GM18519 (cell line): ENCODE measurements around the gene COL9A2.
"Not testable (repeated sequence)": the region's sequence is repeated elsewhere in the genome, so short reads cannot be mapped to it uniquely, and the experiment has no call there.

Experiments
- ATAC-seq: cut with Tn5 transposase; IDR thresholded peaks from one replicate; pipeline ENCODE4 v1.9.1; 2021; ENCODE audit warnings: mild to moderate bottlenecking, moderate library complexity; ENCODE audit not compliant: unreplicated experiment, low FRiP score

Gene COL9A2

DNA sequence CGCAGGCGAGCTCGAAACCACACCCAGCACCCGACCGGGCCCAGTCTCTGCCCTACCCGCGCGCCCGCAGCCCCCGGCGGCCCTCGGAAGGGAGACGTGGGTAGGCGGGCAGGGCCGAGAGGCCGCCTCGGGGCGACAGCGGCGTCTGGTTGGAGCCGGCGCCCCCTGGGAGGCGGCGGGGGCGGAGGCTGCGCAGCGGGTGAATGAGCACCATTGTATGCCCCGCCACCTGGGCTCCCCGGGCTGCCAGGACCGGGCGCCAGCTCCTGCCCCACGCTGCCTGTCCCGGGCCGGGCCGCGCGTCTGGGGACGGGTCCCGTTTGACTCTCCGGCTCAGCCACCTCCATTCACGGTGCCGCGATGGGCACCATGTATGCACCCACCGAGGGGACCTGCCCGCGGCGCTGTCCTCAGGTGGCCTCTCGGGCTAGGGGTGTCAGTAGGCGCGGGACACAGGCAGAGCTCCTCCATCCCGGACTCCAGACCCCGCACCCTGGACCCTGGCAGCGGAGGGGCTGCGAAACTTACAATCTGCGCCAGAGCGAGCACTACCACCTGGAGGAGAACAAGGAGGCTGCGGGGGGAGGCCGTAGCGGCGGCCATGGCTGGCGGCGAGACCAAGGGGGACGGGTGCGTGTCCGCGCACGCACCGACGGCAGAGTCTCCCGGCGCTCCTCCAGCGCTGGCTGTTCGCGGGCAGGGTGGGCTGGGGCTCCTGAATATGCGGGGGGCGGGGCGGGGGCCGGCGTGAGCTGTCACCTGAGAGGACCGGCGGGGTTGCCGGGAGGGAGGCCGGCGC is at the start of gene COL9A2:
Gene COL9A2 (minus strand): TSS at position 692 of the 799 bp plus-strand sequence. CDS start 89 bp downstream, at position 603.
- ATAC-seq: no peak

DNA sequence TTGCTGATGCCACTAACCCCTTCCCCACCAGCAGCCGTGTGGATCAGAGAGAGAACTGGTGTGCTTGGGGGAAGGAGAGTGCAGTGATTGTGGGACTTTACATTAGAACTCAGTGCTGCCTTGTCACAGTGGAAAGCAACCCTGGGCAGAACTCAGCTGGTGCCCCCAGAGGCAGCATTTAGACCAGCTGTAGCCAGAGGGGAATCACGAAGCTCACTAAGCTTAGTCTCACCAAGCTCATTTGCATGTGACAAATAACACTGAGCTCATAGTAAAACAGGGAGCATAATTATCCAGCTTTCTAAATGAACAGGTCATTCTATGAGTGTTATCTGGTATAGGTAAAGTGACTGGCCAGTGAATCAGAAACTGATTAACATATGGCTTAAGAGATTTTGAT is 46.6 kb upstream of the COL9A2 start:
- peak; percentile 67 for ATAC-seq

DNA sequence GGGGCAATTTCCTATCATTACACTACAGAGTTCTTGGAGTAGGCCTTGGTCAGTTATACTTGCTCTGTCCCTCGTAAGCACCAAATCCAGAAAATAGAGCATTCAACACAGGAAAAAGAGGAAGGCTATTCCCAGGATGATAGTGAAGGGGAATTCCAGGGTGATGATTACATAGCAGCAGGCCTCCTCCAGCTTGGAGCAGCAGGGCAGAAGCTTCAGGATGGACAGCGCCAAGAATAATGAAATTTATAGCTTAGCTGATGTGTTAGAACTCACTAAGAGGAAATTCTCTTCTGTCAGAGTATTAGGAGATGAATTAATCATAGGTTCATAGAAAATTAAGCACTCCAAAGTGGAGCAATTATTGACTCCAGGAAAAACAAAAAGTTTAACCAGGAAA is 45.6 kb upstream of the COL9A2 start:
- no peak for ATAC-seq

DNA sequence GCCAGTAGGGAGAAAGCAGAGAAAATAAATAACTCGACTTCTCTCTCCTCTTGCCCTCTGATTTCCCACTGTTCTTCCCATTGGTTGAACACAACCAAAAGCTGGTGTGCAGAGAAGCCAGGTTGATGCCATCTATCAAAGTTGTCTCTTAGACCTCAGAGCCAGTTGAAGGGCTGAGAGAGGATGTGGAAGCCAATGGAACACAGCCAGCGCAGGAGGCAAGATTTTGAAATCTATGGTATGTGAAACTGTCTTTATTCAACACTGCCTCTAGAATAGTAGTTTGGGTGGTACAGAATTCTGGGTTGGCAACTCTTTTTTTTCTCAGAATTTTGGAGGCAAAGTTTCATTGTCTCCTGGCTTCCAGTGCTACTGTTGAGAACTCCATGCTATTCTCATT is 45.1 kb upstream of the COL9A2 start:
- ATAC-seq: no peak

DNA sequence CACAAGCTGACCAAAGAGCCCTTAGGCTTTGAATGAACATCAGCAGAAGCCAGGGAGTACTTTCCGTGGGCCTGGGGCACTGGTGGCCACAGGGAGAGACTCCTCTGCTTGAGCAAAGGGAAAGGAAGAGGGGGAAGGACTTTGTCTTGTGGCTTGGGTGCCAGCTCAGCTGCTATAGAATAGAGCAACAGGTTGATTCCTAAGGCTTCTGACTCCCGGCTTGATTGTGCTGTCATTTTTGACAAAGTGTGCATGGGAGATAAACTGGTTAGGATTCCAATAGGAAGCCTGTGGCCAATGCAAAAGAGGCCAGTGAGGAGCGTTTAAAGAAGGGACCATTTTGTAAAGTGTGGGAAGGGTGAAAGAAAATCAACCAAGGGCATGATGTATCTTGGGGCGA is 44.6 kb upstream of the COL9A2 start:
- ATAC-seq: no peak

DNA sequence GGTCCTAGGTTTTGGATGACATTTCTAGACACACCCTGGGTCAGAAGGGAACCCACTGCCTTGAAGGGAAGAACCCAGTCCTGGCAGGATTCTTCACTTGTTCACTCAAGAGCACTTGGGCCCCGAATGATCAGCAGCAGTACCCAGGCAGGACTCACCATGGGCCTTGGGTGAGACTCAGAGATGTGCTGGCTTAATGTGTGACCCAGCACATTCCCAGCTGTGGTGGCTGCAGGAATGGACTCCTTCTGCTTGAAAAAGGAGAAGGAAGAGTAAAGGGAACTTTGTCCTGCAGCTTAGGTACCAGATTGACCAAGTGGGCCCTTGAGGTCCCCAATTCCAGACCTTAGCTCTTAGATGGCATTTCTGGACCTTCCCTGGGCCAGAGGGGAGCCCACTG is 44.1 kb upstream of the COL9A2 start:
- no peak for ATAC-seq

DNA sequence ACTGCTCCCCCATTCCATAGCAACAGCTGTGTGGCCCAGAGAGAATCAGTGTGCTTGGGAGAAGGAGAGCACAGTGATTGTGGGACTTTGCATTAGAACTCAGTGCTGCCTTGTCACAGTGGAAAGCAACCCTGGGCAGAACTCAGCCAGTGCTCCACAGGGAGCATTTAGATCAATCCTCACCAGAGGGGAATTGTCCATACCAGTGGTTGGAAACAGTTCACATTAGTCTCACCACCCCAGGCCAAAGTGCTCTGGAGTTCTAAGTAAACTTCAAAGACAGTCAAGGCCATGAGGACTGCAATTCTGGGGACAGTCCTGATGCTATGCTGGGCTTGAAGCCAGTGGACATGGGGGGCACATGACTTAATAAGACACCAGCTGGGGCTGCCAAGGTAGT is 43.5 kb upstream of the COL9A2 start:
- ATAC-seq: no peak

DNA sequence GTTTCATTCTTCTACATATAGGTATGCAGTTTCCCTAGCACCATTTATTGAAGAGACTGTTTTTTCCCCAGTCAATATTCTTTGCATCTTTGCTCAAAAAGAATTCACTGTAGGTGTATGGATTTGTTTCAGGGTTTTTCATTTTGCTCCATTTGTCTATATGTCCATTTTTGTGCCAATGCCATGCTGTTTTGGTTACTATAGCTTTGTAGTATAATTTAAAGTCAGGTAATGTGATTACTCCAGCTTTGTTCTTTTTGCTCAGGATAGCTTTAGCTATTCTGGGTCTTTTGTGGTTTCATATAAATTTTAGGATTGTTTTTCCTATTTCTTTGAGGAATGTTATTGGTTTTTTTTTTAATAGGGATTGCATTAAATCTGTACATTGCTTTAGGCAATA is 40.5 kb upstream of the COL9A2 start:
- no peak for ATAC-seq

DNA sequence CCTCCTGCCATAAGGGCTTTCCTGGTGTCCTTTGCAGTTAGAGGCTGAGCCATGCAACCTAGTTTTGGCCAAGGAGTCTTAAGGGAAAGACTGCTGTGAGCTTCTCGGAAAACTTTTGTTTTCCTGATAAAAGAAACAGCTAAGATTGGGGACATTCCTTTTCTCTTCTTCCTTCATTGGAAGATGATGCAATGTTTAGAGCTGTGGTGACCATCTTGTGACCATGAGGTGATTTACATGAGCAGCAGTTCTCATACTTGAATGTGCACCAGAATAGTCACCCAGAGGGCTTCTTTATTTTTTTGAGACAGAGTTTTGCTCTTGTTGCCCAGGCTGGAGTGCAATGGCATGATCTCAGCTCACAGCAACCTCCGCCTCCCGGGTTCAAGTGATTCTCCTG is 36.0 kb upstream of the COL9A2 start:
- no peak for ATAC-seq

DNA sequence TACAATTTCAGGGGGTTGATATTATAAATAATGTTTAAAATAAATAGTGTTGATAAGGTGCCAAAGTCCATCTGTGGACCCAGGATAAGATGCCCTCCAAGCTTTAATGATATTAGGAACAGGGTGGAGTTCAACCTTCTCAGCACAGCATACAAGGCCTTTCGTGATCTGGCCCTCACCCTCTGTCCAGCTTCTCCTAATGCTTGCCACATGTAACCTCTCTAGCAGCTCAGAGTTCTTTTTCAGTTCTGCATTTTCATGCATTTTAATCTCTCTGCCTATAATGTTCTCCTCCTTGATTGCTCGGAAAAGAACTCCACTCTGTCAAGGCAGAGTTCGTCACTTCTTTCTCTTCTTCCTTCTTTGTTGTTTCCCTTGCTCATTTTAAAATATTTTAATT is 35.0 kb upstream of the COL9A2 start:
- ATAC-seq: no peak

DNA sequence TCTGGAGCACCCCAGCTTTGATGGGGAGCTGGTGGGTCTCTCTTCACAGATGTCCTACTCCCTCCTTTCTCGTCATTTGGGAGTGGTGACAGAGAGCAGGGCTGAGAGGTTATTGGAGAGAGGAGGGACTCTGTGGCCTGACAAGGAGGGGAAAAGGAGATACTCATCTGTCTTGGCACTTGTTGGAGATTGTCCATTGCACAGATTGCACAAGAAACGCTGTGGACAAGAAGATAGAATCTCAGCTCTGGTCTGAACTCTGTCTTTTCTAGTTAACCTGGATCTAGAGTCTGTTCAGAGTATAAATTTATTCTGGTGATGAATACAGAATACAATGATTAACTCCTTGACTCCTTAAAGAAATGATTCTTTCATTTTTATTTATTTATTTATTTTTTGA is 34.0 kb upstream of the COL9A2 start:
- no peak for ATAC-seq

DNA sequence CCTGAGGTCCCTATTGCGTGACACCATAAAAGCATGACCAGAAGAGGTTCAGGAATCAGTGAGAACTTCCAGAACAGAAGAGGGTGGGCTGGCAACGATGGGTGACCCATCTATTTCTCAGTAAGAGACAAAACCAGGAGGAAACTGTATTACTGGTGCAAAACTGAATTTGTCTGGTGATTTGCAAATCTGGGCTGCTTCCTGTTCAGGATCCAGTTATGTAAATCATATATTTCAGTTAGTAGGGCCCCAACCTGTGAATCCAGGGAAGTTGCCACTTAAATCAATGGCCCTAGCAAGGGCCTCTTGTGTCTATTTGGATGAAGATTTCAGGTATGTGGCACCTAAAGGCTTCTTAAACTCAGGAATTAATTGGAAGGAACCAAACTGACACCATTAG is 33.3 kb upstream of the COL9A2 start:
- no peak for ATAC-seq

DNA sequence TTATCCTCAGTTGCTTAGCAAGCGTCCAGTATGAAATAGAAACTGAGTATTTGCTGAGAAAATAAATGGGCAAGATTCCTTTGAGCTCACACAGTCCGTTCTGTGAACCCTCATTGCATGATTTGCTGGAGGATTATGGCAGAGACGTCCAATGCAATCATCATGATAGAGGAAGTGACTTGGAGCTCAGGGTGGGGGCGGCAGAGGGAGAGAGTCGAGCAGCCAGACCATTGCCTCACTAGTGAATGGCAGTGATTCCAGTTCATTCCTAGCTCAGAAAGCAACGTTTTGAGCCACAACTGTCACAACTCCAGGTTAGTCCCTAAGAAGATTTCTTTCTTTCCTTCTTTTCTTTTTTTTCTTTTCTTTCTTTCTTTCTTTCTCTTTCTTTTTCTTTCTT is 27.5 kb upstream of the COL9A2 start:
- ATAC-seq: no peak

DNA sequence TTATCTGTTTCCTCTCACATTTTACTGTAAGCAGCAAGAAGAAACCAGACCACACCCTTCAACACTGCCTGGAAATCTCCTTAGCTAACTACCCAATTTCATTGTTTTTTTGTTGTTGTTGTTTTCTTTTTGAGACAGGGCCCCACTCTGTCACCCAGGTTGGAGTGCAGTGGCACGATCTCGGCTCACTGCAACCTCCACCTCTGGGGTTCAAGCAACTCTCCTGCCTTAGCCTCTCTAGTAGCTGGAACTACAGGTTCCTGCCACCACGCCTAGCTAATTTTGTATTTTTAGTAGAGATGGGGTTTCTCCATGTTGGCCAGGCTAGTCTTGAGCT is 25.3 kb upstream of the COL9A2 start:
- ATAC-seq: not testable (repeated sequence)

DNA sequence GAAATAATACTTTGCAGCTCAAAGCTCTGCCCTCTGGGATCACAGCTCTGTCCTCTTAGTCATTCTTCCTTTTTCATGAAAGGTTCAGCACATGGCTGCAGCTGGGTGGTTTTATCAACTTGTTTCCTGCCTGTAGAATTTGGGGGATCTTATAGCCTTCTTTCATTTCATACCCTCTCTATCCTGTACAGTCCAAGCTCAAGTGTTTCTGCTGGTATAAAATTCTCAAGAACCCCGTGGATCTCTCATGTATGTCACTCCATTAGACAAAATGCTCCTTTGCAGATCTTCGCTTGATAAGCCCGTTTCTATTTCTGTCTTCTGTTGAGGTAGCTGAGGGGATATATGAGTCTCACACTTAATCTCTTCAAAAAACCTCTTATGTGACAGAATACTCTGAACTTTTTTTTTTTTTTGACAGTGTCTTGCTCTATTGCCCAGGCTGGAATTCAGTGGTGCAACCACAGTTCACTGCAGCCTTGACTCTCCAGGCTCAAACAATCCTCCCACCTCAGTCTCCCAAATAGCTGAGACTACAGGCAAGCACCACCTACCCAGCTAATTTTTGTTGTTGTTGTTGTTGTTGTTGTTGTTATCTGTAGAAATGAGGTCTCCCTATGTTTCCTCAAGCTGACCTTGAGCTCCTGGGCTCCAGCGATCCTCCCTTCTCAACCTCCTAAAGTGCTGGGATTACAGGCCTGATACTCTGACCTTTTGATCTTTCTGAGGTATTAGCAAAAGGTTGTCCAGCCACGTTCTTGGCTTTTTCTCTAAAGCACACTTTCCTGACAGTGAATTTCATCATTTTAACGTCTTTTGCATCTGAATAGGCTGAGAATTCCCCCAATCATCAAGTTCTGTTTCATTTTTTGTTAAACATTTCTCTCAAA is 24.6 kb upstream of the COL9A2 start:
- ATAC-seq: no peak

DNA sequence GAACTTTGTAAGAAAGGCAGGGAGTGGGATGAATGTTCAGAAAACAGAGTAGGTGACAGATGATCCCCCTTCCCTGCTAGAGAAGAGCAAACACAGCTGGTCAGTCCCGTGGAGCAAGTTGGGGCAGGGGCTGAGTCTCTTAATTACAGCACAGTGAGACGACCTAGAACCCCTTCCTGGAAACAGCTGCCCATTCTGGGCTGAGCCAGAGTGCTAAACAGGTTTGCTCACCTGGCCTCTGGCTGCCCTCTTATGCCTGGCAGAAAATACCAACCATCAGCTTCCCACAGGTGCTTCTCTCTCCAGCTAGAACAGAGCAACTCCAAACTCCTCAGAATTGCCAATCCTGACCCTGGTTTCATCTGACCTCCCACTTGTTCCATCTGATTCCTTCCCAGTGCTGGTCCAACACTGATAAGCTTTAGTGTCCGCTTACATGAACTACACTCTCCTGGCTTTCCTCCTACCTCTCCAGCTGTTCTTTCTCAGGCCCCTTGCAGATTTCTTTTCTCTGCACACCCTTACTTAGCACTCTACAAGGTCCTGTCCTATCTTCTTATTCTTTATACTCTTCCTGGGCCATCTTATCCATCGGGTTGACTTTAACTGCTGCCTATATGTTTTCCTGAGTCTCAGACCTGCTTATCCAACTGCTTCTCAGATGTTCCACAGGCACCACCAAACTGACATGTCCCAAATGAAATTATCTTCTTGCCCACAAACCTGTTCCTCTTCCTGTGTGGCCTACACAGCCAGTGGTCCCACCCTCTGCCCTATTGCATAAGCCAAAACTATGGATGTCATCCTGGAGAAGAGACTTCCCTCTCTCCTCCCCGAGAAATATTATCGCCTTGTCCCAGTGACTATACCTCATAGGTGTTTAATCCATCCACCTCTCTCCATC is 22.6 kb upstream of the COL9A2 start:
- no peak for ATAC-seq

DNA sequence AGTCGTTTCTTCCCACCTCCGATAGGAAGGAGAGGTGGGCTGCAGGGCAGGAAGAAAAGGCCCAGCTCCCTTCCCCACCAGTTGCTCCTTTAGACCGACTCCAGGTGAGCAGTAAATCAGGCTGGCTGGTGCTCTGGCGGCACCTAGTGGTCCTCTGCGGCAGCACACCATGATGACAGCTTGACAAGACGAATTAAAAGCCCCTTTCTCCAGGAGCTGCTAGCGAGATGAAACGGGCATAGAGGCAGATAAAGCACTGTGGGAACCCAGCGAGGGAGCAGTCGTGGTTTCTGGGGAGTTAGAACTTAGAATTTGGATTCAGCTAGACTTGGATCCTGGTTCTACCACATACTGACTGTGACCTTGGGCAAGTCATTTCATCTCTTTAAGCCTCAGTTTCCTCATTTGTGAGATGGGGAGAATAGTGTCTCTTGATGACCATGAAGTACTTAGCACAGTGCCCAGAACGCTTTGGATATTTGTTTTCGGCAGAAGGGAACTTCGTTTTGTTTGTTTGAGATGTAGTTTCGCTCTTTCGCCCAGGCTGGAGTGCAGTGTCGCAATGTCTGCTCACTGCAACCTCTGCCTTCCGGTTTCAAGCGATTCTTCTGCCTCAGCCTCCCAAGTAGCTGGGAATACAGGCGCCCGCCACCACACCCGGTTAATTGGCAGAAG is 21.8 kb upstream of the COL9A2 start:
- no peak for ATAC-seq

DNA sequence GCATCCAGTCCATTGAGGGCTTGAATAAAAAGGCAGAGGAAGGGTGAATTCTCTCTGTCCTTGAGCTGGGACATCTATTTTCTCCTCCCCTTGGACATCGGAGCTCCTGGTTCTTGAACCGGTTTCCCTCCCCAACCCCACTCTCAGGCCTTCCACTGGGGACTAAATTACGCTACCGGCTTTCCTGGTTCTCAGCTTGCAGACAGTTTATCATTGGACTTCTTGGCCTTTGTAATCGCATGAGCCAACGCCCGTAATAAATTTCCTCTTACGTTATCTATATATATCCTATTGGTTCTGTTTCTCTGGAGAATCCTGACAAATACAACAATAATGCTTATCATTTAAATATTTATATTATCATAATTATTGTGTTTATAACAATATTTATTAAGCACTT is 20.4 kb upstream of the COL9A2 start:
- ATAC-seq: no peak

DNA sequence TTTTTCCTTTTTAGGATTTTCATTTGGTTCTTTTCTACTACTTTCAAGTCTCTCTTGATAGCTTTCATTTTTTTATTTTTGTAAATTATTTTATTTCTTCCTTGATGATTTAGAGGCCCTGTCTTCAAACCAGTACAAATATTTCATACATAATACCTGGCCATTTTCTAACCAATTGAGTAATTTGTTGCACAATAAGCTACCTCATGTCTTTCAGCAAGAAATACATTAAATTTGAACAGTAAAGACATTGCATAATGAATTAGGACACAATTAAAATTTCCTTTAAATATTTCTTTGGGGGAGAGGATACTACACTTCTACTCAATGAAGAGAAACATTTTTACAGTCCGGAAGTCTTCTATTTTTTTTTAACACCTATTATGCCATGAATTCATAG is 15.6 kb upstream of the COL9A2 start:
- no peak for ATAC-seq

DNA sequence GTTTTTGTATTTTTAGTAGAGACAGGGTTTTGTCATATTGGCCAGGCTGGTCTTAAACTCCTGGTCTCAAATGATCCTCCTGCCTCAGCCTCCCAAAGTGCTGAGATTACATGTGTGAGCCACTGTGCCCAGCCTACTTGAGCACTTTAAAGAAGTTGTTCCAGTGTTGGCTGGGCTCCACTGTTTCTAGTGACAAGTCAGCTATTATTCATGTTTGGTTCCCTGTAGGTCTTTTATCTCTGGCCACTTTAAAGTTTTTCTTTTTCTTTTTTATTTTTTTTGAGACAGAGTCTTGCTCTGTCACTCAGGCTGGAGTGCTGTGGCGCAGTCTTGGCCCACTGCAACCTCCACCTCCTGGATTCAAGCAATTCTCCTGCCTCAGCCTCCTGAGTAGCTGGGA is 14.3 kb upstream of the COL9A2 start:
- not testable (repeated sequence) for ATAC-seq
